Motor neuron (in vitro differentiated cells): ENCODE measurements around the gene COPS8. TPM values are rescaled to one million over a fixed set of nuclear protein-coding genes. Genes with fewer than 3 reads are reported as not detected.

Source experiments
- ATAC-seq, 8 experiments: fragments of 200-7000 bp; cut with Tn5 transposase; replicated peaks in 6 of 8; 2 replicates each; pipeline ENCODE4 v1.8.0; 2021; ENCODE audit warnings: mild to moderate bottlenecking in 8 of 8, moderate library complexity in 8 of 8
- H3K27ac ChIP-seq, 2 donors: fragments of 250-450 bp; sonication (Bioruptor Pico); 2 replicates each; pipeline ENCODE4 v1.9.0; 2021; ENCODE audit warnings: antibody characterized with exemption in 2 of 2, mild to moderate bottlenecking in 2 of 2, moderate library complexity in 1 of 2
- H3K4me1 ChIP-seq, 2 donors: fragments of 250-450 bp; sonication (Bioruptor Pico); replicated peaks in 1 of 2; 2 replicates each; pipeline ENCODE4 v1.6.1; 2021; ENCODE audit warnings: antibody characterized with exemption in 2 of 2, mild to moderate bottlenecking in 2 of 2, moderate library complexity in 1 of 2
- H3K4me3 ChIP-seq, 5 donors: fragments of 250-450 bp; sonication (Bioruptor Pico); 2 replicates each; pipeline ENCODE4 v1.9.0; 2021; ENCODE audit warnings: antibody characterized with exemption in 5 of 5, mild to moderate bottlenecking in 5 of 5, moderate library complexity in 4 of 5
- WGBS, 10 experiments: fragments of 450-650 bp; shearing (Covaris generic); methylation state at CpG; one replicate each; pipeline ENCODE4 v1.0.0; 2022; 5-methylcytosine and 5-hydroxymethylcytosine counted together
- in situ Hi-C, 9 experiments: fragments of 400-800 bp; cut with MboI; loops; one replicate each; pipeline ENCODE4 v1.15.0; 2021; ENCODE audit warnings: low sequenced_read_pairs in 9 of 9, low pct_unique_long_range_greater_than_20kb in 2 of 9; ENCODE audit not compliant: unreplicated experiment in 9 of 9
- total RNA-seq, 8 experiments: library from RNA; unstranded; fragments of 300-600 nt; gene quantifications; 2 replicates each; pipeline versions ENCODE4 v1.2.3 to v1.2.4, GENCODE V29; 2022

The COPS8 gene
- total RNA-seq, 8 experiments from 2014 or later, result 52.3 to 122 (median 77.1) TPM

GRCh38 chr2:237056287-237056875 is 29.3 kb upstream of the COPS8 start:
- WGBS, 10 experiments, result 83 to 100% (median 95%) methylated on average over 1 to 8 of the region's 11 CpGs; no CpG with 5 or more reads in 2 of the 10 experiments

GRCh38 chr2:237057107-237057506 is 28.6 kb upstream of the COPS8 start:
- in situ Hi-C loops, result loop anchor here (10.0 to 25.0 kb wide), 7 partner anchors 545 to 1295 kb away; a partner anchor contains a TSS
- WGBS, 10 experiments, result 48 to 100% (median 94%) methylated on average over 2 to 5 of the region's 5 CpGs
- ATAC-seq, result no peak
- Histone ChIP-seq H3K4me1 (peaks cover 14 to 20% of the 10 kb centered on the region in 2 donors), H3K27ac (no peak overlapping the region), H3K4me3 (no peak overlapping the region)

More at GRCh38 chr2:237056287-237056875, 29.3 kb upstream of the COPS8 start:
- in situ Hi-C loops, result loop anchor here (10.0 to 25.0 kb wide), 7 partner anchors 544 to 1294 kb away; a partner anchor contains a TSS
- ATAC-seq, result no peak
- Histone ChIP-seq H3K4me3 (no peak overlapping the region), H3K4me1 (peaks cover 14 to 20% of the 10 kb centered on the region in 2 donors), H3K27ac (no peak overlapping the region)

GRCh38 chr2:237057893-237058300 is 27.8 kb upstream of the COPS8 start:
- Histone ChIP-seq H3K4me3 (no peak overlapping the region), H3K4me1 (peaks cover 14 to 20% of the 10 kb centered on the region in 2 donors), H3K27ac (no peak overlapping the region)
- WGBS, 10 experiments, result 82 to 100% (median 93%) methylated on average over 1 to 5 of the region's 5 CpGs; no CpG with 5 or more reads in 2 of the 10 experiments
- in situ Hi-C loops, result loop anchor here (10.0 to 25.0 kb wide), 7 partner anchors 546 to 1296 kb away; a partner anchor contains a TSS
- ATAC-seq, result peak in 3 of 8 experiments; percentile 38 to 73 (median 39)

GRCh38 chr2:237058423-237058822 is 27.3 kb upstream of the COPS8 start:
- ATAC-seq, result peak in 1 of 8 experiments; percentile 7
- Histone ChIP-seq H3K4me1 (peaks cover 14 to 20% of the 10 kb centered on the region in 2 donors), H3K27ac (no peak overlapping the region), H3K4me3 (no peak overlapping the region)
- WGBS, 10 experiments, result 71 to 100% (median 100%) methylated on average over 1 to 11 of the region's 11 CpGs; no CpG with 5 or more reads in 1 of the 10 experiments
- in situ Hi-C loops, result loop anchor here (10.0 to 25.0 kb wide), 7 partner anchors 546 to 1296 kb away; a partner anchor contains a TSS

GRCh38 chr2:237059155-237059875 is 26.4 kb upstream of the COPS8 start:
- Histone ChIP-seq H3K27ac (no peak overlapping the region), H3K4me1 (peaks cover 14 to 20% of the 10 kb centered on the region in 2 donors), H3K4me3 (no peak overlapping the region)
- in situ Hi-C loops, result loop anchor here (10.0 to 25.0 kb wide), 7 partner anchors 547 to 1297 kb away; a partner anchor contains a TSS
- no peak for ATAC-seq
- 67 to 100% (median 92%) methylated on average over 1 to 7 of the region's 8 CpGs for WGBS, 10 experiments

- 0 to 60% (median 20%) methylated on average over 1 to 12 of the region's 15 CpGs; no CpG with 5 or more reads in 1 of the 10 experiments for WGBS, 10 experiments
- in situ Hi-C loops, result loop anchor here (10.0 to 25.0 kb wide), 6 partner anchors 548 to 1298 kb away; a partner anchor contains a TSS
- Histone ChIP-seq H3K4me1 (peaks cover 14 to 20% of the 10 kb centered on the region in 2 donors), H3K4me3 (no peak overlapping the region), H3K27ac (no peak overlapping the region)
- ATAC-seq, result peak; percentile 78 to 90 (median 84)
These were observed 25.0 kb upstream of the COPS8 start for GRCh38 chr2:237060534-237061312.

- in situ Hi-C loops, result loop anchor here (10.0 to 25.0 kb wide), 6 partner anchors 549 to 1299 kb away; a partner anchor contains a TSS
- H3K27ac ChIP-seq, result no peak overlapping the region
- no peak overlapping the region for H3K4me3 ChIP-seq
- 0 to 100% (median 82%) methylated on average over 1 to 8 of the region's 12 CpGs; no CpG with 5 or more reads in 4 of the 10 experiments for WGBS, 10 experiments
- H3K4me1 ChIP-seq, result peaks cover 14 to 20% of the 10 kb centered on the region in 2 donors
- ATAC-seq, result peak in 1 of 8 experiments; percentile 10
These were observed 24.3 kb upstream of the COPS8 start for GRCh38 chr2:237061356-237061755.

- H3K4me1 ChIP-seq, result peaks cover 14 to 20% of the 10 kb centered on the region in 2 donors
- 80 to 90% (median 84%) methylated on average over 1 to 3 of the region's 4 CpGs; no CpG with 5 or more reads in 6 of the 10 experiments for WGBS, 10 experiments
- no peak overlapping the region for H3K27ac ChIP-seq
- in situ Hi-C loops, result loop anchor here (10.0 to 25.0 kb wide), 6 partner anchors 550 to 1300 kb away; a partner anchor contains a TSS
- no peak overlapping the region for H3K4me3 ChIP-seq
- ATAC-seq, result no peak
These were observed 23.1 kb upstream of the COPS8 start for GRCh38 chr2:237062585-237062984.

- ATAC-seq, result no peak
- 95 to 100% (median 97%) methylated on average over 1 to 11 of the region's 24 CpGs; no CpG with 5 or more reads in 4 of the 10 experiments for WGBS, 10 experiments
- Histone ChIP-seq H3K4me3 (no peak overlapping the region), H3K27ac (no peak overlapping the region), H3K4me1 (peaks cover 6 to 11% of the 10 kb centered on the region in 2 donors)
- in situ Hi-C loops, result loop anchor here (10.0 to 25.0 kb wide), 6 partner anchors 552 to 1302 kb away; a partner anchor contains a TSS
These were observed 21.3 kb upstream of the COPS8 start for GRCh38 chr2:237064203-237065070.

- H3K4me3 ChIP-seq, result no peak overlapping the region
- in situ Hi-C loops, result loop anchor here (10.0 to 25.0 kb wide), 6 partner anchors 553 to 1303 kb away; a partner anchor contains a TSS
- 46 to 96% (median 83%) methylated on average over 2 of the region's 2 CpGs; no CpG with 5 or more reads in 5 of the 10 experiments for WGBS, 10 experiments
- no peak for ATAC-seq
- H3K27ac ChIP-seq, result no peak overlapping the region
- H3K4me1 ChIP-seq, result peaks cover 6 to 10% of the 10 kb centered on the region in 2 donors
These were observed 20.7 kb upstream of the COPS8 start for GRCh38 chr2:237065071-237065377.

- Histone ChIP-seq H3K4me3 (no peak overlapping the region), H3K4me1 (no peaks in the 10 kb centered on the region), H3K27ac (no peak overlapping the region)
- in situ Hi-C loops, result loop anchor here (10.0 to 25.0 kb wide), 6 partner anchors 554 to 1304 kb away; a partner anchor contains a TSS
- 60 to 100% (median 78%) methylated on average over 1 to 2 of the region's 2 CpGs; no CpG with 5 or more reads in 3 of the 10 experiments for WGBS, 10 experiments
- no peak for ATAC-seq
These were observed 19.3 kb upstream of the COPS8 start for GRCh38 chr2:237066396-237066795.
